Fibroblast of mammary gland (primary cell): Measurements from ENCODE around the gene CAVIN1.

Experiments
- DNase-seq: peaks from one replicate; pipeline ENCODE4 v3.0.0-alpha.2; 2010; ENCODE audit warnings: low read depth
- H3K4me3 ChIP-seq: 2 replicates; pipeline ENCODE4 v1.5.1; 2011; ENCODE audit warnings: low read depth, mild to moderate bottlenecking, low read length, moderate library complexity; ENCODE audit not compliant: control insufficient read depth
- TF ChIP-seq, protein P1 (sequence below): conservative IDR thresholded peaks from 2 replicates; pipeline ENCODE4 v1.5.1; 2011; ENCODE audit warnings: low read depth, low read length, inconsistent platforms; ENCODE audit not compliant: control insufficient read depth, insufficient read depth

Gene CAVIN1

DNA sequence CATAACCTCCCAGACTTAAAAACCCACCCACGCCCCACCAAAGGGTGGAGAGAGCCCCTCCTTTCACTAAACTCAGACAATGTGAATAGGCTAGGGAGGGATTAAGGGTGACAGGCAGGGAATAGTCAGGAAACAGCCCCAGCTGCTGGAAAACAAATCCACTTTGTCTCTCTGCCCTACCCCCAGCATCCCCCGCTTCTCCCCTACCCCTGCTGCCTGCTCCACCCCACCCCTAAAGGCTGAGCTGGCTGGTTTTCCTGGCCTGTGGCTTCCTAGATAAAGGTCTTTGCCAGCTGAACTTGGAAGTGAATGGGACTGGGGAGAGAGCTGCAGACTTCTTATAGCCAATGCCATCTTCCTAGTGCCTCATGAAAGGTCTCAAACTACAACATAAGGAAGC, 15.0 kb downstream of the CAVIN1 start:
- H3K4me3 ChIP-seq, result no peak overlapping the region
- TF ChIP-seq, protein P1, sequence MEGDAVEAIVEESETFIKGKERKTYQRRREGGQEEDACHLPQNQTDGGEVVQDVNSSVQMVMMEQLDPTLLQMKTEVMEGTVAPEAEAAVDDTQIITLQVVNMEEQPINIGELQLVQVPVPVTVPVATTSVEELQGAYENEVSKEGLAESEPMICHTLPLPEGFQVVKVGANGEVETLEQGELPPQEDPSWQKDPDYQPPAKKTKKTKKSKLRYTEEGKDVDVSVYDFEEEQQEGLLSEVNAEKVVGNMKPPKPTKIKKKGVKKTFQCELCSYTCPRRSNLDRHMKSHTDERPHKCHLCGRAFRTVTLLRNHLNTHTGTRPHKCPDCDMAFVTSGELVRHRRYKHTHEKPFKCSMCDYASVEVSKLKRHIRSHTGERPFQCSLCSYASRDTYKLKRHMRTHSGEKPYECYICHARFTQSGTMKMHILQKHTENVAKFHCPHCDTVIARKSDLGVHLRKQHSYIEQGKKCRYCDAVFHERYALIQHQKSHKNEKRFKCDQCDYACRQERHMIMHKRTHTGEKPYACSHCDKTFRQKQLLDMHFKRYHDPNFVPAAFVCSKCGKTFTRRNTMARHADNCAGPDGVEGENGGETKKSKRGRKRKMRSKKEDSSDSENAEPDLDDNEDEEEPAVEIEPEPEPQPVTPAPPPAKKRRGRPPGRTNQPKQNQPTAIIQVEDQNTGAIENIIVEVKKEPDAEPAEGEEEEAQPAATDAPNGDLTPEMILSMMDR, result no peak
- DNase-seq, result no peak

DNA sequence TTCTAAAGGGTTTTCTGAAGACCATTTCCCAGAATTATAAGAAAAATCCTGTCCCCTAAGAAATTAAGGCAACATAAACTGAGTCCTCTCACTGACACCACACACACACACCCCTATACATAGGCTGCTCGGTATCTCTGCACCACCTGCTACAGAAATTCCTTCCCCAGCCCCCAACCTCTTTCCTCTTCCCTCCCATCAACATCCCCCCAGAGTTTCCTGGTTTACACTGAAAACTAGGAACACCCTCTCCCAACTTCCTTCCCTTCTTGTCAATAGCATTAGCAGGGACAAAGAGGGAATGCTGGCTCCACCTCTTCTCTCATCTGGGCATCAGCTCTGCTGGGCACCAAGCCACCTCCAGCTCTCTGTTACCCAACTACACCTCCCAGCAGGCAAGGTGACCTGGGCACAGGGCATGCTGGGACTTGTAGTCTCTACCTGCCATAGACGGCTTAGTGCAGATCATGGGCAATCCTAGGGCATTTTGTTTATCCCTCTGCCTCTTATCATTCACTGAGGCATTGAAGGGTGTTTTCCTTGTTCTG, 15.7 kb downstream of the CAVIN1 start:
- no peak overlapping the region for H3K4me3 ChIP-seq
- DNase-seq, result peak; percentile 60
- TF ChIP-seq, protein P1, result no peak

DNA sequence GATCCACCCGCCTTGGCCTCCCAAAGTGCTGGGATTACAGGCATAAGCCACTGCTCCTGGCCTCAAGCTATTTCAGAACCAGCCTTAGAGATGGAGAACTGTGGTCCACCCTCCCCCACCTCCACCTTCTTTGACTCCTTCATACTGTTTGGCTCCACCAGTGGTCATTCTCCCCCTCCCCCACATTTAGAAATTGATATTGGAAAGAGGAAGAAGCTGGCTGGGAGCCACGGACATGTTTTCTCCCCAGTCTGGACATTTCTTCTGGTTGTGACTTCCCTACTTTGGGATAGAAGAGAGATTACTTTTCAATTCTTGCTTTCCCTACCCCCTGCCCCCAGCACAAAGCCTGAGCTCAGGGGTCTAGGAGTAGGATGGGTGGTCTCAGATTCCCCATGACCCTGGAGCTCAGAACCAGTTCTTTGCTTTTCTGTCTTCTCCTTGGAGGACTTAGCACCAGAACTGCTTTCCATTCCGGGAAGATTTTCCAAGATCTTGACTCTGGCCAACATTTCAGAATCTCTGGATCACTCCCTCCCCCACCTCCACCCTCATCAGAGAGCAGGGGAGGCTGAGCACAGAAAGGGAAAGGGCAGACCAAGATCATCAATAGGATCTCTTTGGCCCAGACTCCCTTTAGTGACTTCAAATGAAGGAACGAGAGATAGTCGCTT, 16.3 kb downstream of the CAVIN1 start:
- H3K4me3 ChIP-seq, result no peak overlapping the region
- DNase-seq, result no peak
- TF ChIP-seq, protein P1, result no peak

DNA sequence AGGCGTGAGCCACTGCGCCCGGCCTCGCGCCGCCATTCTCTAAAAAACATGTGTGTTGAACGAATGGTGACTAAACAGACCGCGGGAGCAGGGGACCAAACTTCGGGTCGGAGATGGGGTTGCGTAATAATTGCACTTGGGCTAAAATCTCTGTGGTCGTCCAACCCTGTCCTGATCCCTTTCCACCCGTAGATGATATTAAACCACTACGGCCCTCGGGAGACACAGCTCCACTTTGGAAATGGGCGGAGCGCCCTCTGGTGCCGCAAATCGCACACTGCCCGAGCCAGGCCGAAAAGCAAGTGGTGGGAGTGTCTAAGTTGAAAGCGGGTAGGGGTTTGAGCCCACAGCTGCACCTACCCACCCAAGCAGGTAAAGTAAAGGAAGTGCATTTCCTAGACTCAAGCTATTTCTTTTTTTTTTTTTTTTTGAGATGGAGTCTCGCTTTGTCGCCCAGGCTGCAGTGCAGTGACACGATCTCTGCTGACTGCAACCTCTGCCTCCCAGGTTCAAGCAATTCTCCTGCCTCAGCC, 17.0 kb downstream of the CAVIN1 start:
- TF ChIP-seq, protein P1, result peak; percentile 66
- DNase-seq, result peak; percentile 93
- H3K4me3 ChIP-seq, result no peak overlapping the region

DNA sequence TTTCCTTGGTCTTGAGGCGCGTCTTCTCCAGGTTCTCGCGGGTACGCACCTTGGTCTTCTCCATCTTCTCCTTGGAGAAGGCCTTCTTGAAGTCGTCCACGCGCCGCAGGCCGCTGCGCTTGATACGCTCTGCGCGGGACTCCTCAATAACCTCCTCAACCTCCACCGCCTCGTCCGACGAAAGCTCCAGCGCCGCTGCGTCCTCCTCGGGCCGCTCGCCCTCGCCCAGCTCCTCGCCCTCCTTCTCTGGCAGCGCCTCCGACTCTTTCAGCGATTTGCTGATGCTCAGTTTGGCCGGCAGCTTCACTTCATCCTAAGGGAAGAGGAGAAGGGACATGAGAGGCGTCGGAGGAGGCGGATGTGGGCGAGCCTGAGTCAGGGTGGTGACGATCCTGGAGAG, 18.0 kb downstream of the CAVIN1 start:
- TF ChIP-seq, protein P1, result no peak
- peak; percentile 50 for DNase-seq
- H3K4me3 ChIP-seq, result no peak overlapping the region

DNA sequence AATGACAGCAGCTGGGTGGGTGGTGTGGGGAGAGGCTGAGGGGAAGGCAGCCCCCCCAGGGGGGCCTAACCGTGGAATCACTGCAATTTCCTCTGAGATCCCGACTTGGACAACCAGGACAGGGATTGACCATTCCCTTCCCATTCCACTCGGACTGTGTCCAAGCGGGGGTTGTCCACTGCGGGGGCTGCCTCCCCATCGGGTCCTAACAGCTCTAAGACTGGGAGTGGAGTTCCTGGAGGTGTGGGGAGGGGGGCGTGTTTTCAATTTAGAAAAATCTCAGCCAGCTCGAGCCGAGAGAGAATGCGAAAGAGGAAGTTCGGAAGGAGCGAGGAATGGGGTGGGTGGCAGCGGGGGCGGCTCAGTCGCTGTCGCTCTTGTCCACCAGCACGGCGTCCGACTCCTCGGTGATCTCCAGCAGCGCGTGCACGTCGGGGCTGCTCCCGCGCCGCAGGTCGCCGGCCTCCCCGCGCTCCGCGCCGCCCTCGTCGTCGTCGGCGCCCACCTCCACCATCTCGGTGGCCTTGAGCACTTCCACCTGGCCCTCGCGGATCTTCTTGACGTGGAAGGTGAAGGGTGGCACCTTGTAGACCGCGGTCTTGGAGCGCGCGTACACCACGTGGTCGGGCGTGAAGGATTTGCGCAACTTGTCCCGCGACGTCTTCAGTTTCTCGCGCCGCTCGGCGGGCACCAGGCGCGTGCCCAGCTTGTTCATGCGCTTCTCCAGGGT, 18.6 kb downstream of the CAVIN1 start:
- TF ChIP-seq, protein P1, result no peak
- DNase-seq, result no peak
- no peak overlapping the region for H3K4me3 ChIP-seq
